HG02981 (cell line): ENCODE data around the gene CFAP46.

Source experiments
- ATAC-seq: cut with Tn5 transposase; IDR thresholded peaks from one replicate; pipeline ENCODE4 v1.9.1; 2021; ENCODE audit warnings: mild to moderate bottlenecking, moderate library complexity; ENCODE audit not compliant: unreplicated experiment

Gene CFAP46

GRCh38 chr10:132868995-132869394 lies 73.4 kb downstream of the CFAP46 start:
- ATAC-seq, result no peak

GRCh38 chr10:132867801-132868644 lies 74.3 kb downstream of the CFAP46 start:
- ATAC-seq, result no peak

GRCh38 chr10:132866601-132867381 lies 75.6 kb downstream of the CFAP46 start:
- no peak for ATAC-seq

GRCh38 chr10:132865851-132866600 lies 76.3 kb downstream of the CFAP46 start:
- no peak for ATAC-seq

DNA sequence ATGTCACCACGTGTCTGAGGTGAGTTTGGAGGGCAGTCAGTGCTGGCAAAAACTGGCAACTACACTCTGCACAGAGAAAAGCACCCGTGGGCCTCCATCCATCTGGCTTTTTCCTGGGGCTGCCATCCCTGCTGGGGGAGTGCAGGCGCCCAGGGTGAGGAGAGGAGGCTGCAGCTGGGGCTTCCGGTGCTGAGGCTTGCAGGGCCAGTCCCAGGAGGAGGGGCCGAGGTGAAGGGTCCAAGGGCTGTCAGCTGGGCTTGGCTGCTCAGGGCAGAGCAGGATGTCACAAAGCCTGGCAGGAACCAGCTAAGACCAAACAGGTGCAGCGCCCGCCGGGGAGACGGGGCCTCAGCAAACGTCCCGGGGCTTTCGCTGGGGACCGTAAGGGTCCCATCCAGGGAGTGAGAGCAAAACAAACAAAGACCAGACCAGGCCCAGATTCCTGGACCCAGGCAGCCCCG lies 77.2 kb downstream of the CFAP46 start:
- ATAC-seq, result no peak

- no peak for ATAC-seq
Observed at GRCh38 chr10:132862485-132863420, 79.6 kb downstream of the CFAP46 start.

GRCh38 chr10:132861884-132862461 lies 80.4 kb downstream of the CFAP46 start:
- no peak for ATAC-seq

GRCh38 chr10:132861116-132861691 lies 81.2 kb downstream of the CFAP46 start:
- ATAC-seq, result no peak

- ATAC-seq, result no peak
Observed at GRCh38 chr10:132860532-132860931, 81.8 kb downstream of the CFAP46 start.

DNA sequence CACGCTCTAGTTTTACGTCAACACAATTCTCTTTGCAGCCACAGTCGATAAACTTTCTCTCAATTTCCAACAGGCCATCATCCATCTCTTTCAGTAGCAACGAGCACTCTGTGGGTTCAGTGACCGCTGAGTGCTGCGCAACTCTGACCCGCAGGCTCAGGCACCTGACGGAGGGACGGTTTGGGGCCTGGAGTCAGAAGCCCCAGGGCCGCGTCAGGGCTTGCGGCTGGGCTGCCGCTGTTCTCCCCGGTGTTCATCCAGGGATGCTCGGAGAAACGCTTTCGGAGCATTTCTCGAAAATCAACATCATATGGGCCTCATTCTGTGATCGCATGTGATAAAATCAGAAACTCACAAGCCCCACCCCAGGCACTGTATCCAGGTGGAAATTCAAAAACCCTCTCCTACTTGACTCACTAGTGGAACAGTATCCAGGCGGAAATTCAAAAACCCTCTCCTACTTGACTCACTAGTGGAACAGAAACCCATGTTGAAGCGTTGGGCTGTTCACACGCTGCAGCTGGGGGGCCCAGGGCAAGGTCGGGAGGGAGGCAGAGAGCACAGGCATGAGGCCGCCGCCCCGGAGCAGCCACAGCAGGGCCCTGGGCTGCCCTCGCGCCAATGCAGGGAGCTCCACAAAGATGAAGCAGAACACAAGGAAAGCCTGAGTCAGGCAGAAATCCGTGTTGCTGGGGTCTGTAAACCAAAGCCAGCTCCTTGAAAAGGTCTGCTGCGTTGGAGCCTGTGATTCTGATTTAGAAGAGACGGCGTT lies 83.1 kb downstream of the CFAP46 start:
- no peak for ATAC-seq

- no peak for ATAC-seq
Observed at GRCh38 chr10:132858121-132859081, 84.0 kb downstream of the CFAP46 start.

DNA sequence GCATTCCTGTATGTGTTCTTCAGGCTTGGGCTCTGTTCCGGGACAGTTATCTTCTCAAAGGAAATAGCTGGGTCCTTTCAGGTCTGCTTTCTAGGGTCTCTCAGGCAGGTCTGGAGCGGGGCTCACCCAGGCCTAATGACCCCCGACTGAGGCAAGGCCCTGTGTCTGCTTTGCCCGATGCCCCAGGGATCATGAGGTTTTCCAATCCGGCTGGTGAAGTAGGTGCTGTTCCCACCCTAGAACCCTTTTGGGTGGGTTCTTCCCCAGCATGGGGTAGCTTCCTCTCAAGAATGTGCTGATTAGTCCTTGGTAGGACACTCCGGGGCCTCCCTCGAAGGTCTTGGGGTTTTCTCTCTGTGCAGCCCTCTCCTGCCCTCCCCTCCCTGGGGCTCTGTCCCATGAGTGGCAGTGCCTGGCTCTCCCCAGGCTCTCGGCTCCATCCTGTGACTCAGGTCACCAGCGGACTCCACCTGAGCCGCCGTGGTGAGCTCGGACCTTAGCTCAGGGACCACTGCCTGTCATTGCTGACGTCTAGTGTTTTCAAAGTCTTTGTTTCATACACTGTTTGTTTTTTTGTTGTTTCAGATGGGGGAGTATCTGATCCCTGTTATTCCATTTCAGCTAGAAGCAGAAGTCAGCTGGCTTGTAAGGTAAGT lies 85.4 kb downstream of the CFAP46 start:
- no peak for ATAC-seq

- ATAC-seq, result no peak
Observed at GRCh38 chr10:132855889-132856288, 86.5 kb downstream of the CFAP46 start.

DNA sequence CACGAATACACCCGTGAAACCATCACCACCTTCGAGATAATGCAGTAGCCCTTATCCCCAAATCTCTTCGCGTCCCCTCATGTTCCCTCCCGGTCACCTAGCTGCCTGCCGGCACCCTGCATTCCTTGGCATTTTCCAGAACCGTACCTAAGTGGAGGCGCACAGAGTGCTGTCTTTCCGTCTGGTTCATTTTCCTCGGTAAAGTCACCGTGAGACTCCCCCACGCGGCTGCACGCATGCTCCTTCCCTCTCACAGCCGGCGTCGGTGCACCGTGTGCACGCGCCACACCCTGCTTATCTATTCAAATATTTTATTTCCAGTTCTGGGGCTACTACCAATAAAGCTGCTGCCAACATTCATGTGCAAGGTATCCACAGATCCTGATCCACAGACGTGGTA lies 90.9 kb downstream of the CFAP46 start:
- no peak for ATAC-seq

DNA sequence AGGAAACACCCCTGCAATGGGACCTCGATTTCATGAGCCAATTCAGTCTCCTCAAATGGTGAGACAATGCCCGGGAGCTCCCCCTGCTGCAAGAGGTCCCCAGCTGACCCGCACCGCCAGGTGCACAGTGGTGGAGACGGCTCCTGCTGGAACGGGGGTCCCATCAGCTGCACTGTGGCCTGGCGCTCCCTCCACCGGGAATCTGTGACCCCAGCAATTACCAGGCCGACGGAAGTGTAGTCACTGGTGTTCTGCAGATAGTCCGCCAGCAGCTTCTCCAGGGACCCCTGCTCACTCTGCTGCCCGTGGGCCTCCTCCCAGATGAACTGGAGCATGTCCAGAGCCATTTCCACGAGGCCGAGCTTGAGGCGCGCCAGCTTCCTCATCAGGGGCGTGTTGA lies 91.5 kb downstream of the CFAP46 start:
- ATAC-seq, result no peak

- no peak for ATAC-seq
Observed at GRCh38 chr10:132850246-132850645, 92.1 kb downstream of the CFAP46 start.

DNA sequence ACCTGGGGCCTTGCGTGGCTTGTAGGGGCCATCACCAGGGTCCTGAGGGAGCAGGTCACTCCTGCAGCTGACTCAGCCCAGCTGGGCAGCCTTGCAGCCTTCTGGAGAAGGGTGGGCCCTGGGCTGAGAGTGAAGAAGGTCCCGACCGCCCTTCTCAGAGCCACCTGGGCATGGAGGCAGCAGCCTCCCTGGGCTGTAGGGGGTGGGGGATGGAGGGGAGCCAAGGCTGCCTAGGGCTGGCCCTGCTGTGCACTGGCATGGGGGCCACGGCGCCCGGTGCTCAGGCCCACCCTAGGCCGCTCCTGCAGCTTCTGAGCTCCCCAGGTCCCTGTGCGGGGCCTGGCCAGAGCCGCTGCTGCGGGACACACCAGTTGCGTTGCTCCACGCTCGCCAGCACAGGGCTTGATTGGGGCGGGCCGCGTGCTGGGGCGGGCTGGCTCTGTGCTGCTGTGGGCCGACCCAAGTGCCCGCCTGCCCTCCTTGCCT lies 92.8 kb downstream of the CFAP46 start:
- no peak for ATAC-seq
